Spinal cord (tissue), 10 donors: ENCODE measurements around the gene POU6F1. TPM values are rescaled to one million over a fixed set of nuclear protein-coding genes. Genes with fewer than 3 reads are reported as not detected.

Source experiments
- DNase-seq, 6 donors: peaks; one replicate each; pipeline versions ENCODE4 v3.0.0 to v3.0.0-alpha.2; 2013 to 2015; ENCODE audit warnings: low spot score in 6 of 6, low read depth in 4 of 6
- H3K27ac ChIP-seq: one replicate; pipeline ENCODE4 v1.5.1; 2013; ENCODE audit warnings: low read depth, low read length, control low read depth
- H3K27me3 ChIP-seq: one replicate; pipeline ENCODE4 v1.6.1; 2013; ENCODE audit warnings: low read length; ENCODE audit not compliant: control insufficient read depth, insufficient read depth
- H3K36me3 ChIP-seq: one replicate; pipeline ENCODE4 v1.6.1; 2013; ENCODE audit warnings: low read length; ENCODE audit not compliant: control insufficient read depth, insufficient read depth
- H3K4me1 ChIP-seq: one replicate; pipeline ENCODE4 v1.6.1; 2013; ENCODE audit warnings: low read length; ENCODE audit not compliant: control insufficient read depth, insufficient read depth
- H3K4me3 ChIP-seq: one replicate; pipeline ENCODE4 v1.5.1; 2013; ENCODE audit warnings: low read depth, low read length, control low read depth
- H3K9me3 ChIP-seq: one replicate; pipeline ENCODE4 v1.6.1; 2013; ENCODE audit warnings: low read length; ENCODE audit not compliant: control insufficient read depth, insufficient read depth
- WGBS: methylation state at CpG from one replicate; pipeline ENCODE4 v1.1.5; 2013; ENCODE audit warnings: missing lambda C conversion rate; ENCODE audit not compliant: insufficient coverage; 5-methylcytosine and 5-hydroxymethylcytosine counted together
- polyA plus RNA-seq, 2 donors: library from polyadenylated mRNA; unstranded; fragments of 120-200 nt; gene quantifications; one replicate each; pipeline ENCODE4 v1.2.1, GENCODE V29; 2013; ENCODE audit not compliant: insufficient read length in 2 of 2
- total RNA-seq, 2 donors: library from RNA; depleted of rRNA in 1 of 2; stranded (reverse); fragments of 120-200 nt in 1 of 2; fragments of >200 nt in 1 of 2; gene quantifications; one replicate each; pipeline versions ENCODE4 v1.2.3 to v1.2.4, GENCODE V29; 2013 to 2014
- donor health status: healthy.

Gene POU6F1
- total and polyA plus RNA-seq, 4 donors, result 8.8 to 44.2 (median 21.3) TPM

DNA sequence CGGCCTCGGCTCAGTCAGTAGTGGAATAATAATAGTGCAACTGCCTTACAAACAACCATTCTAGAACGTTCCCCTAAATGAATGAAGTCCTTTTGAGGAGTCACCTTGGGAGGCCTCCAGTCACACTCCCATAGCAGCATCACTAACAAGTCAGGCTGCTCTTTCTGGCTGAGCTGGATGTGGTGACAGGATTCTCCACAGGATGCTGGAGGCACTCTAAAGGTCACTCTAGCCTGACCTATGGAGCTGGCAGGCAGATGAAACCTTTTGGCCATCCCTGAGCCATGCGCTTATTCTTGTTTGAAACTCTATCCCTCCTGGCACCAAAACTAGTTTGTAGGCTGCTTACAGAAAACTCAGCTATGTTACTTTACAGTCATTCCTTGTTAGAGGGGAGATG is 27.0 kb downstream of the POU6F1 start:
- Histone ChIP-seq H3K4me1 (no peaks in the 10 kb centered on the region), H3K9me3 (no peaks in the 10 kb centered on the region), H3K36me3 (peaks cover 36% of the 10 kb centered on the region), H3K27me3 (no peaks in the 10 kb centered on the region), H3K4me3 (no peak overlapping the region), H3K27ac (no peak overlapping the region)
- WGBS, result no CpG with 5 or more reads among the region's 4 CpGs
- DNase-seq, result no peak

DNA sequence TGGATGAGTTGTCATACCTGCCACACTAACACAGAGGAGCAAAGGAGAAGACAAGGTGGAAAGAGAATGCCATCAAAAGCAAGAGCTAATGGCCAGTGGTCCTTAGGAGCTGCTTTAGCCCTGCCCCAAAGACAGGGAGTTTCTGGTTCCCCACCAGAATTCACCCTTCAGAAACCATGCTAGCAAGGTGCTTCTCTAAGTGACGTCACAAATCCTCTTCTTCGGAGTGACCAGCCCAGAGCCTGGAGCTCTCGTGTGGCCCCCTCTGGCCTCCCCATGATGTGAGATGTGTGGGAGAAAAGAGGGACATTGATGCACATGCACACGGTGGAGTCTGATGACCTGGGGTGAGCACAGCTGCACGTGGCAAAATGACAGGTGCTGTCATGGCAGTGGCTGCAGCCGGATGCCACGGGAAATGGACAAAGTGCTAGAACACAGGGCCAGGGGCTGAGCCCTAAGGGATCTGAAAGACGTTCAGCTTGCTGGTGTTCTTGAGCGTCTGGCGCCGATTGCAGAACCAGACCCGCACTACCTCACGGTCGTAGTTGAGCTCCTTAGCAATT is 28.0 kb downstream of the POU6F1 start:
- no peak overlapping the region for H3K27ac ChIP-seq
- no peaks in the 10 kb centered on the region for H3K4me1 ChIP-seq
- no peaks in the 10 kb centered on the region for H3K9me3 ChIP-seq
- no peaks in the 10 kb centered on the region for H3K27me3 ChIP-seq
- H3K4me3 ChIP-seq, result no peak overlapping the region
- DNase-seq, result no peak
- 90% methylated on average over 13 of the region's 14 CpGs for WGBS
- H3K36me3 ChIP-seq, result peaks cover 34% of the 10 kb centered on the region

- 88% methylated on average over 7 of the region's 14 CpGs for WGBS
- Histone ChIP-seq H3K4me1 (peaks cover 3% of the 10 kb centered on the region), H3K27ac (no peak overlapping the region), H3K36me3 (peaks cover 34% of the 10 kb centered on the region), H3K9me3 (no peaks in the 10 kb centered on the region), H3K4me3 (no peak overlapping the region), H3K27me3 (no peaks in the 10 kb centered on the region)
- no peak for DNase-seq
Measured at GRCh38 chr12:51188359-51189051, 29.4 kb downstream of the POU6F1 start.

GRCh38 chr12:51187370-51187987 is 30.4 kb downstream of the POU6F1 start:
- 41% methylated on average over 3 of the region's 5 CpGs for WGBS
- no peak overlapping the region for H3K27ac ChIP-seq

DNA sequence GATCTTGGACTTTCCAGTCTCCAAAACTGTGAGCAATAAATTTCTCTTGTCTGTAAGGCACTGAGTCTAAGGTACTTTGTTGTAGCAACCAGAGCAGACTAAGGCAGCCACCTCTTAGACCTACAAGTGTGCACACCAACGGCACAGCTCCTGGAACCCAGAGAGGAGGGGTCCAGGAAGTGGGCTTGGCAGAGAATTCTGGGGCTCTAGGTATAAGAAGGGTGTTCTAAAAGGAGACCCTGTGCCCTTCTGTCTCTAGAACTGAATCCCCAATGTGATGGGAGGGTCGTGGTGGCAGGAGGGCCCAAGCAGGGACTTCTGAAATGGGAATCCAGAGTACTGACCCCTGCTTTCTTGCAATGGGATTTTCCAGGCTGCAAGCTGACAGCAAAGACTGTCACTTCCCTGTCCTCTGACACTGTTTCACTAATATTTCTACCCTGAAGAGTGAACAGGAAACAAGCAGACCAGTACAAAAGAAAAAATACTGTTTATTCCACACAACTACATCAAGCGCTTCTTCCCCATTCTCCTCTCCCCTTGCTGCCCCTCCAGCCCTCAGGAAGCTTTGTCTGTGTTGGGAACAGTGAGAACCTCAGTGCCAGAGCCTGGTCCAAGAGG is 31.3 kb downstream of the POU6F1 start:
- DNase-seq, result no peak
- 46% methylated on average over 2 of the region's 3 CpGs for WGBS
- Histone ChIP-seq H3K36me3 (peaks cover 25% of the 10 kb centered on the region), H3K9me3 (no peaks in the 10 kb centered on the region), H3K4me3 (no peak overlapping the region), H3K4me1 (peaks cover 3% of the 10 kb centered on the region), H3K27me3 (no peaks in the 10 kb centered on the region), H3K27ac (no peak overlapping the region)

More at GRCh38 chr12:51187370-51187987, 30.4 kb downstream of the POU6F1 start:
- no peak overlapping the region for H3K4me3 ChIP-seq
- DNase-seq, result no peak
- no peaks in the 10 kb centered on the region for H3K27me3 ChIP-seq
- peaks cover 3% of the 10 kb centered on the region for H3K4me1 ChIP-seq
- no peaks in the 10 kb centered on the region for H3K9me3 ChIP-seq
- peaks cover 34% of the 10 kb centered on the region for H3K36me3 ChIP-seq

DNA sequence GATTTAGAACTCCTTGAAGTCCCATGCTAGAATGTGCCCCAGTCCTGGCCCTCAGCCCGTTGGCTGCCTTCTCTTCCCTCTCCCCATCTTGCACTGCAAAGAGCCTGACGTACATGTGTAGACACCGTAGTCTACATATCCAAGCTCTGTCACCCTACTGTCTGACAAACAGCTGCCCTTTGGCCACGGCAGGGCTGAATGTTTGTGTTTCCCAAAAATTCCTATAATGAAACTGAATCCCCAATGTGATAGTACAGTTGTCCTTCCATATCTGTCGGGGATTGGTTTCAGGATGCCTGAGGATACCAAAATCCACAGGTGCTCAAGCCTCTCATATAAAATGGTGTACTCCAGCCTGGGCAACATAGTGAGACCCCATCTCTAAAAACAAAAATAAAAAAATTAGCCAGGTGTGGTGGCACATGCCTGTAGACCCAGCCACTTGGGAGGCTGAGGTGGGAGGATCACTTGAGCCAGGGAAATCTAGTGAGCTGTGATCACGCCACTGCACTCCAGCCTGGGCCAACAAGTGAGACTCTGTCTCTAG is 32.6 kb downstream of the POU6F1 start:
- Histone ChIP-seq H3K36me3 (peaks cover 14% of the 10 kb centered on the region), H3K4me1 (peaks cover 3% of the 10 kb centered on the region), H3K27me3 (no peaks in the 10 kb centered on the region), H3K27ac (no peak overlapping the region), H3K9me3 (no peaks in the 10 kb centered on the region), H3K4me3 (no peak overlapping the region)
- WGBS, result 80% methylated on average over 4 of the region's 6 CpGs
- no peak for DNase-seq

- Histone ChIP-seq H3K27me3 (no peaks in the 10 kb centered on the region), H3K27ac (no peak overlapping the region), H3K4me3 (no peak overlapping the region), H3K4me1 (peaks cover 3% of the 10 kb centered on the region), H3K36me3 (peaks cover 5% of the 10 kb centered on the region), H3K9me3 (no peaks in the 10 kb centered on the region)
- peak in 4 of 6 donors; percentile 10 to 67 (median 46) for DNase-seq
- WGBS, result no CpG with 5 or more reads among the region's 3 CpGs
Measured at GRCh38 chr12:51183816-51184215, 34.0 kb downstream of the POU6F1 start.

- H3K4me1 ChIP-seq, result peaks cover 3% of the 10 kb centered on the region
- H3K36me3 ChIP-seq, result peaks cover 3% of the 10 kb centered on the region
- no peak overlapping the region for H3K4me3 ChIP-seq
- H3K27ac ChIP-seq, result no peak overlapping the region
- H3K27me3 ChIP-seq, result no peaks in the 10 kb centered on the region
- WGBS, result 73% methylated on average over 2 of the region's 3 CpGs
- no peak for DNase-seq
- no peaks in the 10 kb centered on the region for H3K9me3 ChIP-seq
Measured at GRCh38 chr12:51183349-51183748, 34.5 kb downstream of the POU6F1 start.

DNA sequence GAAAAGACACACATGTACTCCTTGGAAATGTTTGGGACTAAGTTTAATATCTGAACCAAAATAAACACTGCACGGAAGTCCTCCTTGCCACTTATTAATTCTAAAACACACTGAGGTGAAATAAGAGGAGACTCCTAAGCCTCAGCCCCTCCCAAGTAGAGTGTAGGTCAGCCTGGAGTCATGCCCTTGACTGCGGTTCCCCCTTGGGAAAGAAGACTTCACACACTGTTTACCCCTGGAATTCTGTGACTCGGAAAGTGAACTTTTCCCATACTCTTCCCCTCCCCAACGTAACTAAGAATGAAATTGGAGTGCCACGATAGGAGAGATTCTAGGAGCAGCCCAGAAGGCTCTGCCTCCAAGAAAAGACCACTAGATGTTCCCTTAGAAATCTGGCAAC is 36.3 kb downstream of the POU6F1 start:
- H3K4me1 ChIP-seq, result peaks cover 3% of the 10 kb centered on the region
- 100% methylated on average over 2 of the region's 5 CpGs for WGBS
- H3K4me3 ChIP-seq, result no peak overlapping the region
- no peaks in the 10 kb centered on the region for H3K27me3 ChIP-seq
- H3K36me3 ChIP-seq, result no peaks in the 10 kb centered on the region
- H3K27ac ChIP-seq, result no peak overlapping the region
- no peaks in the 10 kb centered on the region for H3K9me3 ChIP-seq
- DNase-seq, result no peak
